ENCODE results near the gene SLC11A2.

The SLC11A2 gene

GRCh38 chr12:51008329-51009055, 17.7 kb downstream of the SLC11A2 start:
- TF ChIP-seq POLR2AphosphoS5 (IDR thresholded peaks at IDR 0.05; ENCODE audit: low read depth, low read length): no peak
- no peak for TF ChIP-seq FOXP2 (optimal IDR thresholded peaks at IDR 0.05; ENCODE audit: borderline replicate concordance, extremely low read depth, extremely low read length, insufficient read depth)
- no peak for TF ChIP-seq REST (IDR thresholded peaks at IDR 0.05; ENCODE audit: insufficient read depth in 1 of 2, low read depth in 2 of 2, low read length in 2 of 2)
- TF ChIP-seq TAF1 (IDR thresholded peaks at IDR 0.05; ENCODE audit: borderline replicate concordance, insufficient read depth, low read length): no peak

- no peak for TF ChIP-seq POLR2AphosphoS5 (IDR thresholded peaks at IDR 0.05; ENCODE audit: low read depth, low read length)
- TF ChIP-seq TAF1 (IDR thresholded peaks at IDR 0.05; ENCODE audit: borderline replicate concordance, insufficient read depth, low read length): no peak
- TF ChIP-seq SIN3A (IDR thresholded peaks at IDR 0.05; ENCODE audit: borderline replicate concordance, insufficient read depth, low read length): no peak
- no peak for TF ChIP-seq REST (IDR thresholded peaks at IDR 0.05; ENCODE audit: insufficient read depth in 1 of 2, low read depth in 2 of 2, low read length in 2 of 2)
Measured at GRCh38 chr12:51005671-51006070, 20.5 kb downstream of the SLC11A2 start.

GRCh38 chr12:51005030-51005429, 21.2 kb downstream of the SLC11A2 start:
- TF ChIP-seq TAF1 (IDR thresholded peaks at IDR 0.05; ENCODE audit: borderline replicate concordance, insufficient read depth, low read length) (no peak), SIN3A (IDR thresholded peaks at IDR 0.05; ENCODE audit: borderline replicate concordance, insufficient read depth, low read length) (no peak), REST (IDR thresholded peaks at IDR 0.05; ENCODE audit: insufficient read depth in 1 of 2, low read depth in 2 of 2, low read length in 2 of 2) (no peak), POLR2AphosphoS5 (IDR thresholded peaks at IDR 0.05; ENCODE audit: low read depth, low read length) (no peak), FOXP2 (optimal IDR thresholded peaks at IDR 0.05; ENCODE audit: borderline replicate concordance, extremely low read depth, extremely low read length, insufficient read depth) (no peak)

- no peak for TF ChIP-seq SIN3A (IDR thresholded peaks at IDR 0.05; ENCODE audit: borderline replicate concordance, insufficient read depth, low read length)
- TF ChIP-seq POLR2AphosphoS5 (IDR thresholded peaks at IDR 0.05; ENCODE audit: low read depth, low read length): no peak
- no peak for TF ChIP-seq FOXP2 (optimal IDR thresholded peaks at IDR 0.05; ENCODE audit: borderline replicate concordance, extremely low read depth, extremely low read length, insufficient read depth)
- TF ChIP-seq TAF1 (IDR thresholded peaks at IDR 0.05; ENCODE audit: borderline replicate concordance, insufficient read depth, low read length): no peak
- TF ChIP-seq REST (IDR thresholded peaks at IDR 0.05; ENCODE audit: insufficient read depth in 1 of 2, low read depth in 2 of 2, low read length in 2 of 2): no peak
Measured at GRCh38 chr12:51004504-51004903, 21.7 kb downstream of the SLC11A2 start.

GRCh38 chr12:51001799-51002198, 24.4 kb downstream of the SLC11A2 start:
- TF ChIP-seq FOXP2 (optimal IDR thresholded peaks at IDR 0.05; ENCODE audit: borderline replicate concordance, extremely low read depth, extremely low read length, insufficient read depth) (no peak), REST (IDR thresholded peaks at IDR 0.05; ENCODE audit: insufficient read depth in 1 of 2, low read depth in 2 of 2, low read length in 2 of 2) (no peak), TAF1 (IDR thresholded peaks at IDR 0.05; ENCODE audit: borderline replicate concordance, insufficient read depth, low read length) (no peak), SIN3A (IDR thresholded peaks at IDR 0.05; ENCODE audit: borderline replicate concordance, insufficient read depth, low read length) (no peak), POLR2AphosphoS5 (IDR thresholded peaks at IDR 0.05; ENCODE audit: low read depth, low read length) (no peak)
